Right atrium auricular region (tissue), 2 donors: ENCODE results near the gene JAKMIP1. TPM values are rescaled to one million over a fixed set of nuclear protein-coding genes. Genes with fewer than 3 reads are reported as not detected.

Source experiments
- DNase-seq: peaks from one replicate; pipeline ENCODE4 v3.0.0-alpha.2; 2019; ENCODE audit warnings: low spot score
- H3K27ac ChIP-seq, 2 donors: fragments of 200-600 bp; sonication (generic); 1 replicate in 1 of 2; 2 replicates in 1 of 2; pipeline ENCODE4 v1.5.1; 2016 to 2019
- H3K27me3 ChIP-seq, 2 donors: fragments of 200-600 bp; sonication (generic); one replicate each; pipeline versions ENCODE4 v1.5.1 to v1.6.0; 2017 to 2019
- H3K36me3 ChIP-seq: fragments of 200-600 bp; sonication (generic); one replicate; pipeline ENCODE4 v1.5.1; 2016
- H3K4me1 ChIP-seq, 2 donors: fragments of 200-600 bp; sonication (generic); one replicate each; pipeline versions ENCODE4 v1.5.1 to v1.6.0; 2017 to 2019
- H3K4me3 ChIP-seq, 2 donors: fragments of 200-600 bp; sonication (generic); 1 replicate in 1 of 2; 2 replicates in 1 of 2; pipeline ENCODE4 v1.5.1; 2017 to 2019; ENCODE audit warnings: mild to moderate bottlenecking in 1 of 2, moderate library complexity in 1 of 2
- H3K9me3 ChIP-seq, 2 donors: fragments of 200-600 bp; sonication (generic); one replicate each; pipeline ENCODE4 v1.5.1; 2019
- CTCF ChIP-seq, 2 donors: fragments of 200-600 bp; sonication (generic); IDR thresholded peaks; one replicate each; pipeline ENCODE4 v1.5.1; 2019; ENCODE audit warnings: antibody characterized with exemption in 2 of 2
- total RNA-seq, 2 donors: library from RNA; depleted of rRNA; stranded (reverse); fragments of >200 nt; gene quantifications; one replicate each; pipeline ENCODE4 v1.1.0, GENCODE V29; 2016

JAKMIP1 gene
- total RNA-seq, 2 donors from 2014 or later: 0.30 to 0.59 TPM

GRCh38 chr4:6002926-6003325, 197.4 kb downstream of the JAKMIP1 start:
- Histone ChIP-seq H3K27me3 (no peaks in the 10 kb centered on the region), H3K4me3 (no peak overlapping the region), H3K4me1 (no peaks in the 10 kb centered on the region), H3K9me3 (no peaks in the 10 kb centered on the region), H3K27ac (no peak overlapping the region), H3K36me3 (no peaks in the 10 kb centered on the region)
- DNase-seq: no peak
- no peak for TF ChIP-seq CTCF (IDR thresholded peaks at IDR 0.05)

GRCh38 chr4:6002492-6002833, 197.9 kb downstream of the JAKMIP1 start:
- H3K36me3 ChIP-seq: no peaks in the 10 kb centered on the region
- no peaks in the 10 kb centered on the region for H3K27me3 ChIP-seq
- no peak overlapping the region for H3K27ac ChIP-seq
- TF ChIP-seq CTCF (IDR thresholded peaks at IDR 0.05): no peak
- no peaks in the 10 kb centered on the region for H3K9me3 ChIP-seq
- H3K4me1 ChIP-seq: no peaks in the 10 kb centered on the region
- no peak for DNase-seq
- H3K4me3 ChIP-seq: no peak overlapping the region

GRCh38 chr4:6001680-6002491, 198.5 kb downstream of the JAKMIP1 start:
- H3K27ac ChIP-seq: no peak overlapping the region
- no peaks in the 10 kb centered on the region for H3K4me1 ChIP-seq
- H3K9me3 ChIP-seq: no peaks in the 10 kb centered on the region
- H3K36me3 ChIP-seq: no peaks in the 10 kb centered on the region
- TF ChIP-seq CTCF (IDR thresholded peaks at IDR 0.05): no peak
- no peak overlapping the region for H3K4me3 ChIP-seq
- H3K27me3 ChIP-seq: no peaks in the 10 kb centered on the region
- DNase-seq: no peak

GRCh38 chr4:5999830-6000365, 200.5 kb downstream of the JAKMIP1 start:
- Histone ChIP-seq H3K4me1 (no peaks in the 10 kb centered on the region), H3K4me3 (no peak overlapping the region), H3K36me3 (no peaks in the 10 kb centered on the region), H3K9me3 (no peaks in the 10 kb centered on the region), H3K27me3 (no peaks in the 10 kb centered on the region), H3K27ac (no peak overlapping the region)
- TF ChIP-seq CTCF (IDR thresholded peaks at IDR 0.05): no peak
- no peak for DNase-seq

- H3K27ac ChIP-seq: no peak overlapping the region
Observed at GRCh38 chr4:5999356-5999755, 201.0 kb downstream of the JAKMIP1 start.

More at GRCh38 chr4:5999356-5999755, 201.0 kb downstream of the JAKMIP1 start:
- TF ChIP-seq CTCF (IDR thresholded peaks at IDR 0.05): no peak
- no peaks in the 10 kb centered on the region for H3K4me1 ChIP-seq
- no peak overlapping the region for H3K4me3 ChIP-seq
- no peak for DNase-seq
- no peaks in the 10 kb centered on the region for H3K27me3 ChIP-seq
- H3K36me3 ChIP-seq: no peaks in the 10 kb centered on the region
- no peaks in the 10 kb centered on the region for H3K9me3 ChIP-seq
